ENCODE measurements around the gene MYH10.
"Not testable (repeated sequence)": the region's sequence is repeated elsewhere in the genome, so short reads cannot be mapped to it uniquely, and the experiment has no call there.

The MYH10 gene

GRCh38 chr17:8630227-8630801 is at the start of gene MYH10:
MYH10 (minus strand) TSS chr17:8630725; CDS start chr17:8623246, 7,479 bp downstream.
- DNase-seq: no peak

DNA sequence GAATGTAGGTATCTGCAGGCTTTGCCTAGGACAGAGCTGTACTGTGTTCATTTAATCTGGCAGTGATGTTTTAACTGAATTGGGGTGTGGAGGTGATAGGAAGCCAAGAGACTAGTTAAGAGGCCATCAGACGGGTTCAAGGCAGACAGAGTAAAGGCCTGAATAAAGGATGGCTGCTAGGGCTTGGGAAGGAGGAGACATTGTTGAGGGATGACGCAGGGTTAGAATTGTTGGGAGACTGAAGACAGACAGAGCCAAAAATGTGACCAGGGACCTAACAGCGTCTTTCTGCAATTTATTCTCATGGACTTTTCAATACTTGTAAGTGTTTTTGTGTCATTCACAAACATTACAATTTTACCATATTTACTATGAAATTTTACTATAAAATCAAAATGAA is 48.6 kb upstream of the MYH10 start:
- DNase-seq: no peak

DNA sequence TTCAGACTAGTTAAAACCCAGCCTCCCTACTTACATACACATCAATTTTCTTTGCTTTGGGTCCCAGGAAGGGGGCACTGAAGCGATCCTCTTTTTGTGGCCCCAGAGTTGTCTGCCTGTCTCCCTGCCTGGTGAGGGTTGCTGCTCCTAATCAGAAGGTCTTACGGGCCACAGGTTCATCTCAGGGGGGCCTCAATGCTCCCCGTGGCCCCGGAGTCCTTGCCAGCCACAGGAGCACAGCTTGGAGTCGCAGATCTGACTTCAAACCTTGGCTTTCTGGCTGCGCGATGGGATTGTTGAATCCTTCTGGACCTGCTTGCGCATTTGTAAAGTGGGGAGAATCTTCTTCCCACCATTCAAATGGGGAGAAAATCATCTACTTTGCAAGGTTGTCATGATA is 44.8 kb upstream of the MYH10 start:
- DNase-seq: no peak

GRCh38 chr17:8674344-8675305 is 44.1 kb upstream of the MYH10 start:
- no peak for DNase-seq

DNA sequence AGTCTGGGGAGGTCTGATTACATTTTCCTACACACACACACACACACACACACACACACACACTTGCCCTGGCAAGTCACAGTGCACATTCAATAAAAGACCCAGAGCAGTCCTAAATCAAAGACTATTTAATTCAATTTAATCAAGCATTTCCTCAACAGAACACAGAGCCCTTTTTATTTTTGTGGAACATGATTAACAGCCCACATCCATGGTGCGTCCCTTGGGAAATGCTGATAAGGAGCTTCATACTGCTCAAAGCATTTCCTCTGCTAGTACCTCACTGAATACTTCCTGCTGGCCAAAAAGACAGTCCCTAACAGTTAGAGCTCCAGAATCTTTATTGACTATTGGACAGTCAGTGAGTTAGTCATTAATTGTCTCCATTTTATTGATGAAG is 43.1 kb upstream of the MYH10 start:
- DNase-seq: no peak

DNA sequence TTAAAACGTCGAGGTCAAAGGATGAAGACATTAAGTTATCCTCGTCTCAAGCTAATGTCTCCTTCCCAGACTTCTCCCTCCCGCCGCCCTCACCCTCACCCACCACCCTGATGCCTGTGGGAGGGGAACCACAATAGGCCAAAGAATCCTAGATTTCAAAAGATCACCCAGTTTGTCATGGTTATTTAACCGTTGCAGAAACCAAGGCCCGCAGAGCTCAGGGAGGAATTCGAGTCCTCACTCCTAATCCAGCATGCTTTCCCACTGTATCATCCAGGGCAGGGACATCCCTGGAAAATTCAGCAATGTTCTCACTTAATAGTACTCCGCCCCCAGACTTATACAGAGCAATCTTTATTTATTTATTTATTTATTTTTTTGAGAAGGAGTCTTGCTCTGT is 41.8 kb upstream of the MYH10 start:
- no peak for DNase-seq

GRCh38 chr17:8670421-8670820 is 39.9 kb upstream of the MYH10 start:
- no peak for DNase-seq

GRCh38 chr17:8668176-8668740 is 37.7 kb upstream of the MYH10 start:
- no peak for DNase-seq

- no peak for DNase-seq
These were observed 36.9 kb upstream of the MYH10 start for GRCh38 chr17:8667421-8667820.

- no peak for DNase-seq
These were observed 35.2 kb upstream of the MYH10 start for GRCh38 chr17:8665684-8666083.

- DNase-seq: no peak
These were observed 34.1 kb upstream of the MYH10 start for GRCh38 chr17:8664456-8665126.

DNA sequence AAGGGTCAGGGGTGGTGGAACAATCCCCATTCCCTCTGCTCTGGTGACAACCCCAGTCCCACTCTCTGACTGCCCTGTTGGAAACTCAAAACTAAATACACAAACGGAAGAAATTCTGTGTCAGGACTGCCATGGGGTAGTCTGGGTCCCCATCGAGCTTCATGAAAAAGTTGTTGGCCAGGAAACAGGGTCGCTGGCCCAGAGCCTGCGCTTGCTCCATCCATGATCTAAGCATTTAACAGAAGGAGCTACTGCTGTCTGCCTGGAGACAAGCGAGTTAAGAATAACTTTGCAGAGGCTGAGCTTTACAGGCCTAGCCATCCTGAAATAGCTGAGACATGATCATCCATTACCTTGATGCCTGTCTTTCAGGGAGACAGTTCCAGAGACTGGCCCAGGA is 32.4 kb upstream of the MYH10 start:
- no peak for DNase-seq

DNA sequence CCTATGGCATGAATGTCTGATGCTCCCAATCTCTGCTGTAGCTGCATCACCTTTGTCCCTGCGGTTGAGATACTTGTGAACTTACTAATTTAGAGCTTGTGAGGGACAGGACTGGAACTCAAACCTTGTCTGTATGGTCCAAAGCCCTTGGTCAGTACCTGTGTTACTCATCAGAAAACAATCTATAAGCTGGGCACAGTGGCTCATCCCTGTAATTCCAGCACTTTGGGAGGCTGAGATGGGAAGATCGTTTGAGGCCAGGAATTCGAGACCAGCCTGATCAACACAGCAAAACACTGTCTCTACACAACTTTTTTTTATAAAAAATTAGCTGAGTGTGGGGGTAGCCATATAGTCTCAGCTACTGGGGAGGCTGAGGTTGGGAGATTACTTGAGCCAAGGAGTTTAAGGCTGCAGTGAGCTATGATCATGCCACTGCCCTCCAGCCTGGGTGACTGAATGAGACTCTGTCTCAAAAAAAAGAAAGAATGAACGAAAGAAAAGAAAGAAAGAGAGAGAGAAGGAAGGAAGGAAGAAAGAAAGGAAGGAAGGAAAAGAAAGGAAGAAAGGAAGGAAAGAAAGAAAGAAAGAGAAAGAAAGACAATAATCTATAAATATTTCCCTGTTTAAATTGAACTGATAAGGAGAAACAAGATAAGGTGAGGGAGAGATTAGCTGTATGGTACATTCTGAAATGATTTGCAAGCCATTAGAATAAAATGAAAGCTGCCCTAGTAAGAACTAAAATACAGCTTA is 31.7 kb upstream of the MYH10 start:
- no peak for DNase-seq

DNA sequence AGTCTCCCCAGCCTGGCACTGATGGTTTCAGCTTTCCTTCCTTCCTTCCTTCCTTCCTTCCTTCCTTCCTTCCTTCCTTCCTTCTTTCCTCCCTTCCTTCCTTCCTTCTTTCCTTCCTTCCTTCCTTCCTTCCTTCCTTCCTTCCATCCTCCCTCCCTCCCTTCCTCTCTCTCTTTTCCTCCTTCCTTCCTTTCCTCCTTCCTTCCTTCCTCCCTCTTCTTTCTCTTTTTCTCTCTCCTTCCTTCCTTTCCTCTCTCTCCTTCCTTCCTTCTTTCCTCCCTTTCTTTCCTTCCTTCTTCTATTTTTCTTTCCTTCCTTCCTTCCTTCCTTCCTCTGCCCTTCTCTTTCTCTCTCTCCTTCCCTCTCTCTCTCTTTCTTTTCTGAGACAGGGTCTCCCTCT is 30.2 kb upstream of the MYH10 start:
- DNase-seq: not testable (repeated sequence)

GRCh38 chr17:8659758-8660410 is 29.4 kb upstream of the MYH10 start:
- no peak for DNase-seq

GRCh38 chr17:8658810-8659209 is 28.3 kb upstream of the MYH10 start:
- DNase-seq: no peak

DNA sequence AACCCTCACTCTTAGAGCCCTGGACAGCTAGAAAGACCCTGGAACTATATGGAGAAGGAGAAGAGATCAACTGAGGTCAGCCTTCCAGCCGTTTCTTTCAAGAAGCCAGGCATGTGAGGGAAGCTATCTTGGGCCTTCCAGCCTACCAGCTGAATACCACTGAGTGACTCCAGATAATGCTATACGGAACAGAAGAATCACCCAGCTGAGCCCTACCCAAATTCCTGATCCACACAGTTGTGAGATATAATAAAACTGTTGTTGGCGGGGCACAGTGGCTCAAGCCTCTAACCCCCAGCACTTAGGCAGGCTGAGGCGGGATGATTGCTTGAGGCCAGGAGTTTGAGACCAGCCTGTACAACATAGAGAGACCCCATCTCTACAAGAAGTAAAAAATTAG is 26.2 kb upstream of the MYH10 start:
- DNase-seq: no peak

DNA sequence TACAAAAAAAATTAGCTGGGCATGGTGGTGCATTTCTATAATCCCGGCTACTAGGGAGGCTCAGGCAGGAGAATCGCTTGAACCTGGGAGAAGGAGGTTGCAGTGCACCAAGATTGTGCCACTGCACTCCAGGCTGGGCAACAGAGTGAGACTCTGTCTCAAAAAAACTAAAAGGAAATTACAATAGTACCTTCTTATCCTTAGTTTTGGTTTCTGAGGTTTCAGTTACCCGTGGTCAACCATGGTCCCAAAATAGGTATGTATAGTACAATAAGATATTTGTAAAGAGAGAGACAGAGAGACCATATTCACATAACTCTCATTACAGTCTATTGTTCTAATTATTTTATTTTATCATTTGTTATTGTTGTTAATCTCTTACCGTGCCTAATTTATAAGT is 24.3 kb upstream of the MYH10 start:
- DNase-seq: no peak

DNA sequence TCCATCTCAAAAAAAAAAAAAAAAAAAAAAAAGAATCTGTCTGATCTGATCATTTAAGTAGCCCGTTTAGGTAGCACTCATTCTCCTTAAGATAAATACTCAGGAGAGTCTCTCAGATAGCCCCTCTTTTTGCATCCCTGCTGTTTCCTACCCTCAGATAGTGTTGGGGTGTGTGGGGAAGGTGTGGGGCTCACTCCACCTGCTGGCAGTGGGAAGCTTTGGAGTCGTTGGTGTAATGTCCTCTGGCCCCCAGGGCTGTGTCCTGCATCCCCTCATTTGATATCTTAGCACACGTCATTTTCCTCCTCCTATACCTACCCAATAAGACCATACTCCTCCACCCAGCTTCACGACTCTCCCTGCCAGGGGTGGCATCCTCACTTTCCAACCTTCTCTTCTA is 20.5 kb upstream of the MYH10 start:
- DNase-seq: no peak

- DNase-seq: no peak
These were observed 19.6 kb upstream of the MYH10 start for GRCh38 chr17:8650119-8650499.

- DNase-seq: no peak
These were observed 18.9 kb upstream of the MYH10 start for GRCh38 chr17:8649157-8650118.

All from NCI-H2171 (cell line).